OCI-LY1 (cell line): Measurements from ENCODE around the gene KLHL33.

Source experiments
- EZH2 ChIP-seq: fragments of 200-600 bp; sonication (generic), shearing (Covaris generic); IDR thresholded peaks from 2 replicates; pipeline ENCODE4 v1.8.0; 2017; ENCODE audit warnings: borderline replicate concordance, mixed run types, mild to moderate bottlenecking, antibody characterized with exemption, low read length, moderate library complexity, mixed read lengths
- TF ChIP-seq, protein P1 (sequence below): fragments of 200-600 bp; sonication (generic), shearing (Covaris generic); IDR thresholded peaks from 2 replicates; pipeline ENCODE4 v1.5.1; 2017; ENCODE audit warnings: mild to moderate bottlenecking, antibody characterized with exemption, low read length, moderate library complexity, mixed read lengths

DNA sequence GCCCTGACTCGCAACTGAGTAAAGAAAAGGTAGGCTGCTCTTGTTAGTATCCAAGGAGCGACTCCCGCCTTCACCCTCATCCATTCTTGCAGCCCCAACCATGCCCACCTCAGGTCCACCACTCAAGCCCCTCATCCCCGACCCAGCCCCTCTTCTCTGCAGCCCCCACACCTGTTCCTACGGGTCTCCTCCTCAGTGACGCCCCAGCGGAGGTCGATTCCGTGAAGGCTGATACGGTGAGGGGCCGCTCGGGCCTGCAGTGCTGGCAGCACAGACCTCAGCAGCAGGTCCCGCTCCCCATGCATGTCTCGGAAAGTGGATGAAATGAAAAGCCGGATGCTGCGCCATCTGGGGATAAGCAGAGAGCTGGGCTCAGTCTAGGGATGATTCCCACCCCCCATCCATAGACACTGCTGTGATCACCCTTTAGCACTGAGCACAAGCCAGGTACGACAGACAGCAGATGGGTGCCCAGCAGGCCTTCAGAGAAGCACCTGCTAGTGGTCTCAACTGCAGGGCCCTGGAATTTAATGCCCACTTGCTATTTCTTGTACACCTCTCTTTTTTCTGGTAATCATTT is 49.6 kb downstream of the KLHL33 start:
- TF ChIP-seq, protein P1, sequence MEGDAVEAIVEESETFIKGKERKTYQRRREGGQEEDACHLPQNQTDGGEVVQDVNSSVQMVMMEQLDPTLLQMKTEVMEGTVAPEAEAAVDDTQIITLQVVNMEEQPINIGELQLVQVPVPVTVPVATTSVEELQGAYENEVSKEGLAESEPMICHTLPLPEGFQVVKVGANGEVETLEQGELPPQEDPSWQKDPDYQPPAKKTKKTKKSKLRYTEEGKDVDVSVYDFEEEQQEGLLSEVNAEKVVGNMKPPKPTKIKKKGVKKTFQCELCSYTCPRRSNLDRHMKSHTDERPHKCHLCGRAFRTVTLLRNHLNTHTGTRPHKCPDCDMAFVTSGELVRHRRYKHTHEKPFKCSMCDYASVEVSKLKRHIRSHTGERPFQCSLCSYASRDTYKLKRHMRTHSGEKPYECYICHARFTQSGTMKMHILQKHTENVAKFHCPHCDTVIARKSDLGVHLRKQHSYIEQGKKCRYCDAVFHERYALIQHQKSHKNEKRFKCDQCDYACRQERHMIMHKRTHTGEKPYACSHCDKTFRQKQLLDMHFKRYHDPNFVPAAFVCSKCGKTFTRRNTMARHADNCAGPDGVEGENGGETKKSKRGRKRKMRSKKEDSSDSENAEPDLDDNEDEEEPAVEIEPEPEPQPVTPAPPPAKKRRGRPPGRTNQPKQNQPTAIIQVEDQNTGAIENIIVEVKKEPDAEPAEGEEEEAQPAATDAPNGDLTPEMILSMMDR: no peak
- no peak for TF ChIP-seq EZH2
